Liver (tissue), 9 donors: ENCODE results near the gene LAMC1. TPM values are rescaled to one million over a fixed set of nuclear protein-coding genes. Genes with fewer than 3 reads are reported as not detected.

ENCODE experiments used
- DNase-seq: peaks from one replicate; pipeline ENCODE4 v3.0.0-alpha.2; 2017; ENCODE audit warnings: low spot score
- H3K27ac ChIP-seq, 2 donors: one replicate each; pipeline ENCODE4 v1.7.0; 2013; ENCODE audit warnings: inconsistent platforms in 2 of 2, low read length in 2 of 2, control low read depth in 1 of 2, low read depth in 1 of 2, mild to moderate bottlenecking in 1 of 2
- H3K27me3 ChIP-seq, 4 donors: one replicate each; pipeline versions ENCODE4 v1.6.1 to v1.7.0; 2013; ENCODE audit warnings: low read length in 3 of 4, inconsistent platforms in 1 of 4, mild to moderate bottlenecking in 1 of 4, moderate library complexity in 1 of 4; ENCODE audit not compliant: control insufficient read depth in 4 of 4, insufficient read depth in 4 of 4
- H3K36me3 ChIP-seq, 4 donors: one replicate each; pipeline versions ENCODE4 v1.6.1 to v1.7.0; 2013; ENCODE audit warnings: low read length in 3 of 4, mild to moderate bottlenecking in 3 of 4, low read depth in 1 of 4, moderate library complexity in 1 of 4; ENCODE audit not compliant: control insufficient read depth in 4 of 4, insufficient read depth in 3 of 4
- H3K4me1 ChIP-seq, 4 donors: one replicate each; pipeline versions ENCODE4 v1.6.1 to v1.7.0; 2013; ENCODE audit warnings: low read length in 3 of 4, mild to moderate bottlenecking in 3 of 4, moderate library complexity in 1 of 4; ENCODE audit not compliant: control insufficient read depth in 4 of 4, insufficient read depth in 4 of 4
- H3K4me3 ChIP-seq, 3 donors: one replicate each; pipeline versions ENCODE4 v1.6.1 to v1.7.0; 2013; ENCODE audit warnings: low read length in 3 of 3, control low read depth in 1 of 3, low read depth in 1 of 3, mild to moderate bottlenecking in 1 of 3
- H3K9ac ChIP-seq, 2 donors: one replicate each; pipeline ENCODE4 v1.7.0; 2013; ENCODE audit warnings: low read length in 2 of 2, mild to moderate bottlenecking in 2 of 2, moderate library complexity in 2 of 2, control low read depth in 1 of 2, low read depth in 1 of 2
- H3K9me3 ChIP-seq, 4 donors: one replicate each; pipeline versions ENCODE4 v1.6.1 to v1.7.0; 2013; ENCODE audit warnings: low read length in 3 of 4; ENCODE audit not compliant: control insufficient read depth in 4 of 4
- EGR1 ChIP-seq, 2 donors: IDR thresholded peaks; 2 replicates each; pipeline ENCODE4 v1.6.1; 2016 to 2018; ENCODE audit warnings: antibody characterized with exemption in 2 of 2, low read depth in 2 of 2
- FOXA1 ChIP-seq: IDR thresholded peaks from 2 replicates; pipeline ENCODE4 v1.6.1; 2016; ENCODE audit warnings: antibody characterized with exemption
- FOXA2 ChIP-seq: IDR thresholded peaks from 2 replicates; pipeline ENCODE4 v1.6.1; 2016; ENCODE audit warnings: antibody characterized with exemption
- GABPA ChIP-seq, 2 donors: IDR thresholded peaks in 1 of 2; conservative IDR thresholded peaks in 1 of 2; 2 replicates each; pipeline ENCODE4 v1.6.1; 2016; ENCODE audit warnings: antibody characterized with exemption in 2 of 2, mild to moderate bottlenecking in 1 of 2, moderate library complexity in 1 of 2
- HNF4A ChIP-seq, 2 donors: conservative IDR thresholded peaks; 2 replicates each; pipeline ENCODE4 v1.6.1; 2016; ENCODE audit warnings: antibody characterized with exemption in 2 of 2, mild to moderate bottlenecking in 2 of 2
- JUND ChIP-seq, 2 donors: IDR thresholded peaks; 2 replicates each; pipeline ENCODE4 v1.6.1; 2016; ENCODE audit warnings: antibody characterized with exemption in 2 of 2
- MAX ChIP-seq: IDR thresholded peaks from 2 replicates; pipeline ENCODE4 v1.6.1; 2016; ENCODE audit warnings: antibody characterized with exemption
- NR2F2 ChIP-seq: IDR thresholded peaks from 2 replicates; pipeline ENCODE4 v1.6.1; 2016; ENCODE audit warnings: antibody characterized with exemption
- RAD21 ChIP-seq, 2 donors: IDR thresholded peaks; 2 replicates each; pipeline ENCODE4 v1.6.1; 2016; ENCODE audit warnings: antibody characterized with exemption in 2 of 2, mild to moderate bottlenecking in 2 of 2
- RXRA ChIP-seq, 2 donors: IDR thresholded peaks; 2 replicates each; pipeline ENCODE4 v1.6.1; 2017 to 2018; ENCODE audit warnings: antibody characterized with exemption in 2 of 2, mild to moderate bottlenecking in 1 of 2
- SP1 ChIP-seq: IDR thresholded peaks from 2 replicates; pipeline ENCODE4 v1.6.1; 2018; ENCODE audit warnings: antibody characterized with exemption, mild to moderate bottlenecking
- TAF1 ChIP-seq: conservative IDR thresholded peaks from 2 replicates; pipeline ENCODE4 v1.6.1; 2016; ENCODE audit warnings: antibody characterized with exemption, mild to moderate bottlenecking
- YY1 ChIP-seq: IDR thresholded peaks from 2 replicates; pipeline ENCODE4 v1.6.1; 2016; ENCODE audit warnings: antibody characterized with exemption, mild to moderate bottlenecking
- ZBTB33 ChIP-seq: IDR thresholded peaks from 2 replicates; pipeline ENCODE4 v1.6.1; 2016; ENCODE audit warnings: antibody characterized with exemption
- WGBS: extraction: QIAGEN DNeasy Blood & Tissue Kit; methylation state at CpG from one replicate; pipeline ENCODE4 v1.1.7; 2013; 5-methylcytosine and 5-hydroxymethylcytosine counted together
- polyA plus RNA-seq, 2 donors: library from polyadenylated mRNA; stranded (reverse) in 1 of 2; unstranded in 1 of 2; fragments of 200-250 nt in 1 of 2; fragments of >200 nt in 1 of 2; fragmentation: Nextera tagmentation in 1 of 2; extraction: Ambion mirVana in 1 of 2; gene quantifications; one replicate each; pipeline versions ENCODE4 v1.2.1 to v1.2.3, GENCODE V29; 2013 to 2015
- total RNA-seq, 2 donors: library from RNA; depleted of rRNA; stranded (reverse); fragments of >200 nt; gene quantifications; one replicate each; pipeline ENCODE4 v1.2.3, GENCODE V29; 2014
- TF ChIP-seq, protein P1 (sequence below): fragments of 150-350 bp; IDR thresholded peaks from 2 replicates; pipeline ENCODE4 v1.5.1; 2017; ENCODE audit warnings: improper control_type of control experiment, low read depth, low read length; ENCODE audit not compliant: missing input control
- TF ChIP-seq, protein P2 (sequence below): IDR thresholded peaks from 2 replicates; pipeline ENCODE4 v1.6.1; 2016; ENCODE audit warnings: antibody characterized with exemption, mild to moderate bottlenecking
- TF ChIP-seq, protein P3 (sequence below): IDR thresholded peaks from 2 replicates; pipeline ENCODE4 v1.6.1; 2016; ENCODE audit warnings: antibody characterized with exemption
- donor health status: healthy.
- donor health status: healthy.
- donor health status: healthy.
- donor health status: healthy.
- donor health status: healthy.

LAMC1 gene
- total and polyA plus RNA-seq, 4 donors: 5.3 to 35.1 (median 19.7) TPM

GRCh38 chr1:183159960-183160359 is 136.7 kb downstream of the LAMC1 start:
- no peak overlapping the region for H3K27ac ChIP-seq
- H3K9ac ChIP-seq: no peak overlapping the region
- H3K36me3 ChIP-seq: no peaks in the 10 kb centered on the region
- 81% methylated on average over 9 of the region's 9 CpGs for WGBS
- no peaks in the 10 kb centered on the region for H3K27me3 ChIP-seq
- no peak for DNase-seq
- TF ChIP-seq HNF4A (conservative IDR thresholded peaks at IDR 0.05): no peak
- TF ChIP-seq, protein P1, sequence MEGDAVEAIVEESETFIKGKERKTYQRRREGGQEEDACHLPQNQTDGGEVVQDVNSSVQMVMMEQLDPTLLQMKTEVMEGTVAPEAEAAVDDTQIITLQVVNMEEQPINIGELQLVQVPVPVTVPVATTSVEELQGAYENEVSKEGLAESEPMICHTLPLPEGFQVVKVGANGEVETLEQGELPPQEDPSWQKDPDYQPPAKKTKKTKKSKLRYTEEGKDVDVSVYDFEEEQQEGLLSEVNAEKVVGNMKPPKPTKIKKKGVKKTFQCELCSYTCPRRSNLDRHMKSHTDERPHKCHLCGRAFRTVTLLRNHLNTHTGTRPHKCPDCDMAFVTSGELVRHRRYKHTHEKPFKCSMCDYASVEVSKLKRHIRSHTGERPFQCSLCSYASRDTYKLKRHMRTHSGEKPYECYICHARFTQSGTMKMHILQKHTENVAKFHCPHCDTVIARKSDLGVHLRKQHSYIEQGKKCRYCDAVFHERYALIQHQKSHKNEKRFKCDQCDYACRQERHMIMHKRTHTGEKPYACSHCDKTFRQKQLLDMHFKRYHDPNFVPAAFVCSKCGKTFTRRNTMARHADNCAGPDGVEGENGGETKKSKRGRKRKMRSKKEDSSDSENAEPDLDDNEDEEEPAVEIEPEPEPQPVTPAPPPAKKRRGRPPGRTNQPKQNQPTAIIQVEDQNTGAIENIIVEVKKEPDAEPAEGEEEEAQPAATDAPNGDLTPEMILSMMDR: no peak
- no peak for TF ChIP-seq NR2F2
- no peak for TF ChIP-seq JUND (IDR thresholded peaks at IDR 0.05)
- no peak for TF ChIP-seq MAX
- TF ChIP-seq EGR1 (IDR thresholded peaks at IDR 0.05; ENCODE audit: low read depth in 2 of 2): no peak
- TF ChIP-seq RAD21 (IDR thresholded peaks at IDR 0.05): no peak
- no peak for TF ChIP-seq SP1
- TF ChIP-seq, protein P2, sequence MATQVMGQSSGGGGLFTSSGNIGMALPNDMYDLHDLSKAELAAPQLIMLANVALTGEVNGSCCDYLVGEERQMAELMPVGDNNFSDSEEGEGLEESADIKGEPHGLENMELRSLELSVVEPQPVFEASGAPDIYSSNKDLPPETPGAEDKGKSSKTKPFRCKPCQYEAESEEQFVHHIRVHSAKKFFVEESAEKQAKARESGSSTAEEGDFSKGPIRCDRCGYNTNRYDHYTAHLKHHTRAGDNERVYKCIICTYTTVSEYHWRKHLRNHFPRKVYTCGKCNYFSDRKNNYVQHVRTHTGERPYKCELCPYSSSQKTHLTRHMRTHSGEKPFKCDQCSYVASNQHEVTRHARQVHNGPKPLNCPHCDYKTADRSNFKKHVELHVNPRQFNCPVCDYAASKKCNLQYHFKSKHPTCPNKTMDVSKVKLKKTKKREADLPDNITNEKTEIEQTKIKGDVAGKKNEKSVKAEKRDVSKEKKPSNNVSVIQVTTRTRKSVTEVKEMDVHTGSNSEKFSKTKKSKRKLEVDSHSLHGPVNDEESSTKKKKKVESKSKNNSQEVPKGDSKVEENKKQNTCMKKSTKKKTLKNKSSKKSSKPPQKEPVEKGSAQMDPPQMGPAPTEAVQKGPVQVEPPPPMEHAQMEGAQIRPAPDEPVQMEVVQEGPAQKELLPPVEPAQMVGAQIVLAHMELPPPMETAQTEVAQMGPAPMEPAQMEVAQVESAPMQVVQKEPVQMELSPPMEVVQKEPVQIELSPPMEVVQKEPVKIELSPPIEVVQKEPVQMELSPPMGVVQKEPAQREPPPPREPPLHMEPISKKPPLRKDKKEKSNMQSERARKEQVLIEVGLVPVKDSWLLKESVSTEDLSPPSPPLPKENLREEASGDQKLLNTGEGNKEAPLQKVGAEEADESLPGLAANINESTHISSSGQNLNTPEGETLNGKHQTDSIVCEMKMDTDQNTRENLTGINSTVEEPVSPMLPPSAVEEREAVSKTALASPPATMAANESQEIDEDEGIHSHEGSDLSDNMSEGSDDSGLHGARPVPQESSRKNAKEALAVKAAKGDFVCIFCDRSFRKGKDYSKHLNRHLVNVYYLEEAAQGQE: no peak
- TF ChIP-seq, protein P3, sequence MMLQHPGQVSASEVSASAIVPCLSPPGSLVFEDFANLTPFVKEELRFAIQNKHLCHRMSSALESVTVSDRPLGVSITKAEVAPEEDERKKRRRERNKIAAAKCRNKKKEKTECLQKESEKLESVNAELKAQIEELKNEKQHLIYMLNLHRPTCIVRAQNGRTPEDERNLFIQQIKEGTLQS: no peak
- no peak for TF ChIP-seq YY1
- TF ChIP-seq GABPA (IDR thresholded peaks at IDR 0.05 in 1 of 2, conservative IDR thresholded peaks at IDR 0.05 in 1 of 2): no peak
- no peak overlapping the region for H3K4me3 ChIP-seq
- no peaks in the 10 kb centered on the region for H3K9me3 ChIP-seq
- no peaks in the 10 kb centered on the region for H3K4me1 ChIP-seq

- no peaks in the 10 kb centered on the region for H3K9me3 ChIP-seq
- H3K36me3 ChIP-seq: no peaks in the 10 kb centered on the region
- no peak overlapping the region for H3K9ac ChIP-seq
- H3K27me3 ChIP-seq: no peaks in the 10 kb centered on the region
- DNase-seq: no peak
- WGBS: 70% methylated on average over 3 of the region's 3 CpGs
- no peaks in the 10 kb centered on the region for H3K4me1 ChIP-seq
- H3K4me3 ChIP-seq: no peak overlapping the region
- H3K27ac ChIP-seq: no peak overlapping the region
- TF ChIP-seq, protein P1: no peak
- TF ChIP-seq JUND (IDR thresholded peaks at IDR 0.05): no peak
- no peak for TF ChIP-seq RAD21 (IDR thresholded peaks at IDR 0.05)
- TF ChIP-seq YY1: no peak
- TF ChIP-seq, protein P3: no peak
- TF ChIP-seq FOXA1: no peak
- TF ChIP-seq EGR1 (IDR thresholded peaks at IDR 0.05; ENCODE audit: low read depth in 2 of 2): no peak
- TF ChIP-seq NR2F2: no peak
- no peak for TF ChIP-seq FOXA2
- TF ChIP-seq HNF4A (conservative IDR thresholded peaks at IDR 0.05): no peak
- TF ChIP-seq GABPA (IDR thresholded peaks at IDR 0.05 in 1 of 2, conservative IDR thresholded peaks at IDR 0.05 in 1 of 2): no peak
- no peak for TF ChIP-seq ZBTB33
- no peak for TF ChIP-seq TAF1
- no peak for TF ChIP-seq MAX
- no peak for TF ChIP-seq SP1
- no peak for TF ChIP-seq RXRA (IDR thresholded peaks at IDR 0.05)
Measured at GRCh38 chr1:183161391-183161790, 138.2 kb downstream of the LAMC1 start.
